OCI-LY3 (cell line): ENCODE data around the gene CCKAR.

Source experiments
- EZH2phosphoT487 ChIP-seq: fragments of 200-600 bp; shearing (Covaris generic); IDR thresholded peaks from 2 replicates; pipeline ENCODE4 v1.6.1; 2018; ENCODE audit warnings: antibody characterized with exemption, mixed run types, low read depth
- TF ChIP-seq, protein P1 (sequence below): fragments of 200-600, 300-600 bp; sonication (generic); IDR thresholded peaks from 2 replicates; pipeline ENCODE4 v1.5.1; 2014; ENCODE audit warnings: antibody characterized with exemption, low read length, low read depth

DNA sequence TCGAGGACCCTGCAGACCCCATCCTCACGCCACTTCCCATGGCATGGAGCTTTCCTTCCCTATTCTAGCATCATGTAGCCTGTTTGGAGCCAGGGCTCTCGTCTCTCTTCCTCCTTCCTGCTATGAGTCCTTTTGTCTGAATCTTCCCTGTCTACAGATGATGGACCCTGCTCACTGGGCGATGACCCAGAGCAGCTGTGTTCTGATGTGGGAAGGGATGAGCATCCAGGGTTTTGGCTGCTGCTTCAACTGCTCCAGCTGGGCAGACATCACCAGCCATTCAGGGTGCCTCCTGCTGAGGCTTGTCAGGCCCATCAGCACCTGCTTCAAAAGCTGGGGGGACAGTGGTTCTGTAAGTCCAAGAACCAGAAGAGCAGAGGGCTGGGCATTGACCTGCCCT, 3.2 kb upstream of the CCKAR start:
- TF ChIP-seq, protein P1, sequence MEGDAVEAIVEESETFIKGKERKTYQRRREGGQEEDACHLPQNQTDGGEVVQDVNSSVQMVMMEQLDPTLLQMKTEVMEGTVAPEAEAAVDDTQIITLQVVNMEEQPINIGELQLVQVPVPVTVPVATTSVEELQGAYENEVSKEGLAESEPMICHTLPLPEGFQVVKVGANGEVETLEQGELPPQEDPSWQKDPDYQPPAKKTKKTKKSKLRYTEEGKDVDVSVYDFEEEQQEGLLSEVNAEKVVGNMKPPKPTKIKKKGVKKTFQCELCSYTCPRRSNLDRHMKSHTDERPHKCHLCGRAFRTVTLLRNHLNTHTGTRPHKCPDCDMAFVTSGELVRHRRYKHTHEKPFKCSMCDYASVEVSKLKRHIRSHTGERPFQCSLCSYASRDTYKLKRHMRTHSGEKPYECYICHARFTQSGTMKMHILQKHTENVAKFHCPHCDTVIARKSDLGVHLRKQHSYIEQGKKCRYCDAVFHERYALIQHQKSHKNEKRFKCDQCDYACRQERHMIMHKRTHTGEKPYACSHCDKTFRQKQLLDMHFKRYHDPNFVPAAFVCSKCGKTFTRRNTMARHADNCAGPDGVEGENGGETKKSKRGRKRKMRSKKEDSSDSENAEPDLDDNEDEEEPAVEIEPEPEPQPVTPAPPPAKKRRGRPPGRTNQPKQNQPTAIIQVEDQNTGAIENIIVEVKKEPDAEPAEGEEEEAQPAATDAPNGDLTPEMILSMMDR: no peak
- no peak for TF ChIP-seq EZH2phosphoT487
